Measurements from ENCODE around the gene POU5F1.

- TF ChIP-seq CTCF (IDR thresholded peaks at IDR 0.05) (no peak), POLR2AphosphoS5 (IDR thresholded peaks at IDR 0.05) (no peak), POLR2A (IDR thresholded peaks at IDR 0.05) (no peak), EP300 (IDR thresholded peaks at IDR 0.05) (no peak)
Measured at GRCh38 chr6:31125586-31126363, 44.7 kb downstream of the POU5F1 start.

Data from gastroesophageal sphincter (tissue), 3 donors.